Endothelial cell (in vitro differentiated cells): ENCODE data around the gene ZBTB7B. TPM values are rescaled to one million over a fixed set of nuclear protein-coding genes. Genes with fewer than 3 reads are reported as not detected.
"Not testable (repeated sequence)": the region's sequence is repeated elsewhere in the genome, so short reads cannot be mapped to it uniquely, and the experiment has no call there.

ENCODE experiments used
- DNase-seq: peaks from one replicate; pipeline ENCODE4 v3.0.0; 2021; ENCODE audit warnings: low spot score
- H3K27ac Mint-ChIP-seq: one replicate; pipeline ENCODE4 v1.8.0; 2021; ENCODE audit warnings: mixed read lengths, inconsistent platforms; ENCODE audit not compliant: unreplicated experiment
- H3K27me3 Mint-ChIP-seq: one replicate; pipeline ENCODE4 v1.8.0; 2021; ENCODE audit warnings: mild to moderate bottlenecking, moderate library complexity, mixed read lengths, inconsistent platforms; ENCODE audit not compliant: unreplicated experiment
- H3K36me3 Mint-ChIP-seq: one replicate; pipeline ENCODE4 v1.8.0; 2021; ENCODE audit warnings: mild to moderate bottlenecking, low read depth, mixed read lengths, inconsistent platforms; ENCODE audit not compliant: unreplicated experiment
- H3K4me1 Mint-ChIP-seq: one replicate; pipeline ENCODE4 v1.8.0; 2021; ENCODE audit warnings: mild to moderate bottlenecking, mixed read lengths, inconsistent platforms; ENCODE audit not compliant: unreplicated experiment
- H3K4me3 Mint-ChIP-seq: one replicate; pipeline ENCODE4 v1.8.0; 2021; ENCODE audit warnings: mild to moderate bottlenecking, mixed read lengths, inconsistent platforms; ENCODE audit not compliant: unreplicated experiment
- H3K9me3 Mint-ChIP-seq: one replicate; pipeline ENCODE4 v1.8.0; 2021; ENCODE audit warnings: mixed read lengths, inconsistent platforms; ENCODE audit not compliant: unreplicated experiment
- CTCF ChIP-seq: fragments of 200-600 bp; sonication (generic); IDR thresholded peaks from one replicate; pipeline ENCODE4 v1.5.0; 2021; ENCODE audit warnings: antibody characterized with exemption; ENCODE audit not compliant: unreplicated experiment
- total RNA-seq: library from RNA; stranded (reverse); fragmentation: NEBNext Ultra II Directional; extraction: Animal tissue kit (Norgen Biotek cat#: 25700); gene quantifications from one replicate; pipeline ENCODE4 v1.2.1, GENCODE V29; 2021; ENCODE audit not compliant: unreplicated experiment

The ZBTB7B gene
- total RNA-seq, 1 donor from 2014 or later, result 23.3 TPM

GRCh38 chr1:154982341-154982740, 20.3 kb upstream of the ZBTB7B start:
- H3K36me3 Mint-ChIP-seq, result peaks cover 4% of the 10 kb centered on the region

GRCh38 chr1:154982897-154983648, 19.5 kb upstream of the ZBTB7B start, which contains the start of gene FLAD1:
Gene FLAD1, plus strand, starts transcription at chr1:154983344. Its CDS starts 351 bp downstream, at chr1:154983695.
- Mint-ChIP-seq H3K36me3 (peaks cover 4% of the 10 kb centered on the region), H3K4me3 (no peak within 1 kb of the TSS), H3K9me3 (no peaks in the 10 kb centered on the region), H3K4me1 (no peaks in the 10 kb centered on the region), H3K27me3 (no peaks in the 10 kb centered on the region), H3K27ac (no peak within 1 kb of the TSS)
- no peak for TF ChIP-seq CTCF
- peak; percentile 92 for DNase-seq

More at GRCh38 chr1:154982341-154982740, 20.3 kb upstream of the ZBTB7B start:
- Mint-ChIP-seq H3K4me1 (no peaks in the 10 kb centered on the region), H3K27me3 (no peaks in the 10 kb centered on the region), H3K27ac (no peak overlapping the region), H3K4me3 (no peak overlapping the region), H3K9me3 (no peaks in the 10 kb centered on the region)
- no peak for DNase-seq
- no peak for TF ChIP-seq CTCF

- no peaks in the 10 kb centered on the region for H3K27me3 Mint-ChIP-seq
- peaks cover under 1% of the 10 kb centered on the region for H3K4me1 Mint-ChIP-seq
- no peak overlapping the region for H3K4me3 Mint-ChIP-seq
- no peak for DNase-seq
- TF ChIP-seq CTCF, result no peak
- H3K36me3 Mint-ChIP-seq, result peaks cover 9% of the 10 kb centered on the region
- no peaks in the 10 kb centered on the region for H3K9me3 Mint-ChIP-seq
- H3K27ac Mint-ChIP-seq, result no peak overlapping the region
Measured at GRCh38 chr1:154983776-154984466, 18.7 kb upstream of the ZBTB7B start.

- not testable (repeated sequence) for H3K4me1 Mint-ChIP-seq, H3K27me3 Mint-ChIP-seq, H3K27ac Mint-ChIP-seq, H3K4me3 Mint-ChIP-seq, H3K9me3 Mint-ChIP-seq, DNase-seq
- peaks cover 12% of the 10 kb centered on the region for H3K36me3 Mint-ChIP-seq
Measured at GRCh38 chr1:154986736-154987135, 15.9 kb upstream of the ZBTB7B start.

GRCh38 chr1:154987326-154987725, 15.3 kb upstream of the ZBTB7B start:
- Mint-ChIP-seq H3K36me3 (peaks cover 12% of the 10 kb centered on the region), H3K4me3 (no peak overlapping the region), H3K27ac (no peak overlapping the region), H3K4me1 (peaks cover 4% of the 10 kb centered on the region), H3K9me3 (no peaks in the 10 kb centered on the region), H3K27me3 (no peaks in the 10 kb centered on the region)
- TF ChIP-seq CTCF, result no peak
- DNase-seq, result no peak
